HepG2 (cell line): ENCODE data around the gene DMXL2. TPM values are rescaled to one million over a fixed set of nuclear protein-coding genes. Genes with fewer than 3 reads are reported as not detected.

Experiments used
- ATAC-seq: fragments of 200-7000 bp; cut with Tn5 transposase; 3 replicates; pipeline ENCODE4 v1.9.1; 2020; ENCODE audit warnings: mild to moderate bottlenecking, moderate library complexity
- BruUV-seq: library from RNA; stranded (reverse); fragments of 400-500 nt; replicated peaks from 2 replicates; lab custom pipeline; 2021; lab: Mats Ljungman, UMichigan
- CTCF ChIA-PET: fragments of 300-600 bp; formaldehyde crosslinking; extraction: SDS; loops from one replicate; lab custom pipeline; 2021; ENCODE audit warnings: low total read pairs, inconsistent platforms, low intra/inter-chr PET ratio; lab: Yijun Ruan, JAX
- POLR2A ChIA-PET: fragments of 350-600 bp; sonication (Branson Sonifier 250); formaldehyde crosslinking; loops from one replicate; lab custom pipeline; 2020; ENCODE audit warnings: antibody characterized with exemption, inconsistent platforms; lab: Yijun Ruan, JAX
- DNase-seq: peaks from one replicate; pipeline ENCODE4 v3.0.0-alpha.2; 2015; ENCODE audit warnings: low spot score
- FAIRE-seq: peaks from 3 replicates; lab custom pipeline; 2011; peaks lifted over from hg19 to GRCh38; lab: Jason Lieb, UNC
- H2AFZ ChIP-seq: one replicate; pipeline ENCODE4 v1.6.1; 2011; ENCODE audit warnings: low read length, inconsistent platforms
- H3K27ac ChIP-seq: fragments of 300-600 bp; 3 replicates; pipeline ENCODE4 v1.8.0; 2011; ENCODE audit warnings: mixed run types, mild to moderate bottlenecking, mixed read lengths, low read length, inconsistent platforms; ENCODE audit not compliant: insufficient read depth; ENCODE audit errors: extremely low read length
- H3K27me3 ChIP-seq, 2 experiments: fragments of 200-600 bp in 1 of 2; 2 replicates in 1 of 2; 3 replicates in 1 of 2; pipeline versions ENCODE4 v1.6.0 to v1.8.0; 2011; ENCODE audit warnings: low read length in 2 of 2, mild to moderate bottlenecking in 2 of 2, moderate library complexity in 2 of 2, inconsistent platforms in 1 of 2; ENCODE audit not compliant: insufficient read depth in 2 of 2, control insufficient read depth in 1 of 2
- H3K36me3 ChIP-seq, 2 experiments: fragments of 200-600 bp in 1 of 2; replicated peaks in 1 of 2; 2 replicates in 1 of 2; 3 replicates in 1 of 2; pipeline versions ENCODE4 v1.5.1 to v1.8.0; 2011; ENCODE audit warnings: low read length in 2 of 2, inconsistent platforms in 1 of 2; ENCODE audit not compliant: insufficient read depth in 2 of 2, control insufficient read depth in 1 of 2
- H3K4me1 ChIP-seq: 2 replicates; pipeline ENCODE4 v1.5.1; 2012; ENCODE audit warnings: low read length, inconsistent platforms; ENCODE audit not compliant: insufficient read depth
- H3K4me2 ChIP-seq: 2 replicates; pipeline ENCODE4 v1.6.0; 2011; ENCODE audit warnings: low read depth, low read length, inconsistent platforms
- H3K4me3 ChIP-seq, 3 experiments: fragments of 200-600 bp in 1 of 3; sonication (generic), shearing (Covaris generic) in 1 of 3; replicated peaks in 1 of 3; 2 replicates each; pipeline ENCODE4 v1.5.1; 2011 to 2016; ENCODE audit warnings: low read length in 3 of 3, inconsistent platforms in 2 of 3, low read depth in 2 of 3, mild to moderate bottlenecking in 2 of 3, control low read depth in 1 of 3, mixed read lengths in 1 of 3; ENCODE audit not compliant: insufficient read depth in 1 of 3
- H3K79me2 ChIP-seq: one replicate; pipeline ENCODE4 v1.6.1; 2011; ENCODE audit warnings: low read length, inconsistent platforms; ENCODE audit not compliant: insufficient read depth
- H3K9ac ChIP-seq: 2 replicates; pipeline ENCODE4 v1.6.0; 2011; ENCODE audit warnings: mild to moderate bottlenecking, low read depth, low read length, inconsistent platforms; ENCODE audit not compliant: insufficient read depth
- H3K9me3 ChIP-seq: 2 replicates; pipeline ENCODE4 v1.5.1; 2012; ENCODE audit warnings: mild to moderate bottlenecking, low read length
- H4K20me1 ChIP-seq: 2 replicates; pipeline ENCODE4 v1.6.0; 2011; ENCODE audit warnings: inconsistent platforms, mild to moderate bottlenecking, low read length, moderate library complexity; ENCODE audit not compliant: insufficient read depth
- AKAP8 ChIP-seq: sonication (generic); formaldehyde crosslinking; IDR thresholded peaks from 2 replicates; pipeline ENCODE4 v1.5.1; 2020; ENCODE audit warnings: mild to moderate bottlenecking, missing genetic modification reagents
- DNMT1 ChIP-seq: sonication (generic); formaldehyde crosslinking; IDR thresholded peaks from 2 replicates; pipeline ENCODE4 v1.5.1; 2020; ENCODE audit warnings: mild to moderate bottlenecking, missing genetic modification reagents
- ESRRA ChIP-seq: sonication (generic); formaldehyde crosslinking; IDR thresholded peaks from 2 replicates; pipeline ENCODE4 v1.5.1; 2020; ENCODE audit warnings: mild to moderate bottlenecking, low read depth, missing genetic modification reagents
- MEF2D ChIP-seq: sonication (generic); formaldehyde crosslinking; IDR thresholded peaks from 2 replicates; pipeline ENCODE4 v1.5.1; 2020; ENCODE audit warnings: mild to moderate bottlenecking, missing genetic modification reagents
- SP140L ChIP-seq: sonication (generic); formaldehyde crosslinking; IDR thresholded peaks from 2 replicates; pipeline ENCODE4 v1.4.0; 2020; ENCODE audit warnings: missing genetic modification reagents, borderline replicate concordance
- ZNF292 ChIP-seq: sonication (generic); formaldehyde crosslinking; IDR thresholded peaks from 2 replicates; pipeline ENCODE4 v1.8.1; 2022; ENCODE audit warnings: mild to moderate bottlenecking, low read depth, missing genetic modification reagents, borderline replicate concordance
- ZNF33B ChIP-seq: sonication (generic); formaldehyde crosslinking; IDR thresholded peaks from 2 replicates; pipeline ENCODE4 v1.5.1; 2020; ENCODE audit warnings: mild to moderate bottlenecking, missing genetic modification reagents
- ZNF547 ChIP-seq: sonication (generic); formaldehyde crosslinking; IDR thresholded peaks from 2 replicates; pipeline ENCODE4 v1.5.1; 2020; ENCODE audit warnings: mild to moderate bottlenecking, missing genetic modification reagents
- ZNF569 ChIP-seq: sonication (generic); formaldehyde crosslinking; IDR thresholded peaks from 2 replicates; pipeline ENCODE4 v1.5.0; 2020; ENCODE audit warnings: mild to moderate bottlenecking, missing genetic modification reagents, moderate library complexity, borderline replicate concordance
- ZNF577 ChIP-seq: sonication (generic); formaldehyde crosslinking; IDR thresholded peaks from 2 replicates; pipeline ENCODE4 v1.4.0; 2020; ENCODE audit warnings: mild to moderate bottlenecking, low read depth, missing genetic modification reagents, borderline replicate concordance
- ZNF709 ChIP-seq: sonication (generic); formaldehyde crosslinking; IDR thresholded peaks from 2 replicates; pipeline ENCODE4 v1.5.0; 2020; ENCODE audit warnings: mild to moderate bottlenecking, missing genetic modification reagents
- ZNF790 ChIP-seq: sonication (generic); formaldehyde crosslinking; IDR thresholded peaks from 2 replicates; pipeline ENCODE4 v1.8.0; 2022; ENCODE audit warnings: missing genetic modification reagents, mild to moderate bottlenecking, borderline replicate concordance
- WGBS: methylation state at CpG from one replicate; pipeline ENCODE4 v1.1.6; 2017; ENCODE audit warnings: low lambda C conversion rate; 5-methylcytosine and 5-hydroxymethylcytosine counted together
- in situ Hi-C: cut with HindIII; loops from 2 replicates; pipeline ENCODE4 v1.10.0; 2017; ENCODE audit warnings: low pct_unique_long_range_greater_than_20kb; ENCODE audit not compliant: extremely low pct_ligation_motif_present
- intact Hi-C: fragments of 100-400 bp; cut with micrococcal nuclease; formaldehyde crosslinking; loops from one replicate; pipeline ENCODE4 v1.10.0; 2022; ENCODE audit not compliant: unreplicated experiment
- polyA plus RNA-seq, 8 experiments: library from polyadenylated mRNA; depleted of rRNA in 3 of 8; stranded (reverse) in 7 of 8; unstranded in 1 of 8; fragments of >200 nt; fragmentation: Illumina TruSeq in 4 of 8; extraction: Trizol in 4 of 8; gene quantifications; 2 replicates each; pipeline versions ENCODE4 v1.2.1 to v1.2.3, GENCODE V29; 2011 to 2016; ENCODE audit warnings: low read depth in 4 of 8, missing spikeins in 1 of 8, mixed read lengths in 1 of 8; ENCODE audit not compliant: insufficient read depth in 1 of 8
- total RNA-seq, 5 experiments: library from RNA; depleted of rRNA; stranded (reverse); fragments of >200 nt; fragmentation: Illumina TruSeq; extraction: Trizol; gene quantifications; 2 replicates each; pipeline ENCODE4 v1.2.3, GENCODE V29; 2016; ENCODE audit warnings: low read depth in 1 of 5
- TF ChIP-seq, protein P1 (sequence below): sonication (generic); formaldehyde crosslinking; IDR thresholded peaks from 2 replicates; pipeline ENCODE4 v1.4.0; 2020; ENCODE audit warnings: missing genetic modification reagents
- TF ChIP-seq, protein P2 (sequence below): sonication (generic); formaldehyde crosslinking; IDR thresholded peaks from 2 replicates; pipeline ENCODE4 v1.4.0; 2020; ENCODE audit warnings: missing genetic modification reagents; ENCODE audit errors: not compliant biosample characterization
- TF ChIP-seq, protein P3 (sequence below): sonication (generic); formaldehyde crosslinking; IDR thresholded peaks from 2 replicates; pipeline ENCODE4 v1.5.0; 2020; ENCODE audit warnings: mild to moderate bottlenecking, missing genetic modification reagents, moderate library complexity

Gene DMXL2
- total and polyA plus RNA-seq, 2 of the 13 experiments (the other 11 are each of a cell fraction or from before 2014, with no cell fraction given), result 11.6 to 15.3 TPM

DNA sequence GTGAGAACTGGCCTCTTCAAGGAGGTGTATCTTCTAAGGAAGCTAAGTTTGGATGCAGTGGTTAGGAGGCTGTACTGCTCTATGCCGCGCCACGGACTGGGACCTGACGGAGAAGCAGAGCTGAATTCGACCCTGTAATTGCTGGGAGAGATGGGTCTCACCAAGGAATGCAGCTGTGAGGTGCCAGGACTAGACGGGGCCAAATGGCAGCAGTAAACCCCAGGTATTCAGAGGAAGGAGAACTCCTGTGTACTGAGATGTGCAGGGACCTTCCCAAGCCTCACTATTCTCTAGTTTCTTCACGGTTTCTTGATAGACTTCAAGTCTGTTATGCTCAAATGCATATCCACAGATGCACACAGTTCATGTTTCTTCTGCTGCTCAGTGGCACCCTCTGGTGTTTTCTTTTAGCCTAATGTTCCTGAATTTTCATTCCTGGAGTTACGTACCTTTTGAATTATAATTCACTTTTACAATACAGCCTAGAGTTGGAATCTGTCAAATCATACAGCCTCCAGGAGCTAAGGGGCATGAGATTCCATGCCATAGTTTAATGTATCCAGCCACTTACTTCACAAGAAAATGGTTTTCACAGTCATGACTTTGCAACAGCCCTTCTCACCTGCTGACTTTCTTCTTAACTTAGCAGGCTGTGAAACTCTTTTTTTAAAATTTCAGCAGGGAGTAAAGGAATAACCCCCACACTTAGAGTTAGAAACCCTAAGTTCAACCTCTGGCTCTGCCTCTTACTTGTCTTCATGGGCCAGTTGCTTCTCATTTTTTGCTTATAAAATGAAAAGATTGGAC lies 219.3 kb downstream of the DMXL2 start:
- no peak overlapping the region for H3K4me2 ChIP-seq
- ATAC-seq (peak; percentile 66), FAIRE-seq (peak; percentile 82), DNase-seq (peak; percentile 15)
- H3K79me2 ChIP-seq, result no peaks in the 10 kb centered on the region
- in situ Hi-C loops (loop anchor here (5.0 kb wide), 1 partner anchor 241 kb away; no protein-coding TSS in a partner anchor), intact Hi-C loops (loop anchor here (2.0 kb wide), 2 partner anchors 96 to 122 kb away; no protein-coding TSS in a partner anchor)
- BruUV-seq, result no TSS peak
- no peaks in the 10 kb centered on the region for H3K36me3 ChIP-seq
- no peaks in the 10 kb centered on the region for H3K9me3 ChIP-seq
- no peaks in the 10 kb centered on the region for H4K20me1 ChIP-seq
- no peak overlapping the region for H3K27ac ChIP-seq
- no peak overlapping the region for H3K9ac ChIP-seq
- H3K4me3 ChIP-seq, result no peak overlapping the region
- H2AFZ ChIP-seq, result no peak overlapping the region
- ChIA-PET POLR2A (no interaction called here), CTCF (interaction anchor here (1.1 to 1.8 kb wide), 3 partner anchors 96 to 241 kb away, joined by 4 to 5 read pairs (median 4); no protein-coding TSS in a partner anchor)
- peaks cover 16% of the 10 kb centered on the region for H3K4me1 ChIP-seq
- peaks cover 0 to 15% of the 10 kb centered on the region in 2 experiments; a peak in 3 of 5 replicates for H3K27me3 ChIP-seq
- WGBS, result 35% methylated on average over 6 of the region's 8 CpGs
- TF ChIP-seq ZNF790 (CRISPR knock-in tag) (no peak), ZNF709 (CRISPR knock-in tag) (no peak), ZNF33B (CRISPR knock-in tag) (no peak), MEF2D (CRISPR knock-in tag) (no peak), SP140L (CRISPR knock-in tag) (no peak), ZNF569 (CRISPR knock-in tag) (no peak), DNMT1 (no peak), ZNF547 (CRISPR knock-in tag) (no peak), ZNF577 (CRISPR knock-in tag) (no peak), ZNF292 (CRISPR knock-in tag) (no peak), AKAP8 (CRISPR knock-in tag) (no peak), ESRRA (CRISPR knock-in tag) (no peak)
- TF ChIP-seq, protein P1, sequence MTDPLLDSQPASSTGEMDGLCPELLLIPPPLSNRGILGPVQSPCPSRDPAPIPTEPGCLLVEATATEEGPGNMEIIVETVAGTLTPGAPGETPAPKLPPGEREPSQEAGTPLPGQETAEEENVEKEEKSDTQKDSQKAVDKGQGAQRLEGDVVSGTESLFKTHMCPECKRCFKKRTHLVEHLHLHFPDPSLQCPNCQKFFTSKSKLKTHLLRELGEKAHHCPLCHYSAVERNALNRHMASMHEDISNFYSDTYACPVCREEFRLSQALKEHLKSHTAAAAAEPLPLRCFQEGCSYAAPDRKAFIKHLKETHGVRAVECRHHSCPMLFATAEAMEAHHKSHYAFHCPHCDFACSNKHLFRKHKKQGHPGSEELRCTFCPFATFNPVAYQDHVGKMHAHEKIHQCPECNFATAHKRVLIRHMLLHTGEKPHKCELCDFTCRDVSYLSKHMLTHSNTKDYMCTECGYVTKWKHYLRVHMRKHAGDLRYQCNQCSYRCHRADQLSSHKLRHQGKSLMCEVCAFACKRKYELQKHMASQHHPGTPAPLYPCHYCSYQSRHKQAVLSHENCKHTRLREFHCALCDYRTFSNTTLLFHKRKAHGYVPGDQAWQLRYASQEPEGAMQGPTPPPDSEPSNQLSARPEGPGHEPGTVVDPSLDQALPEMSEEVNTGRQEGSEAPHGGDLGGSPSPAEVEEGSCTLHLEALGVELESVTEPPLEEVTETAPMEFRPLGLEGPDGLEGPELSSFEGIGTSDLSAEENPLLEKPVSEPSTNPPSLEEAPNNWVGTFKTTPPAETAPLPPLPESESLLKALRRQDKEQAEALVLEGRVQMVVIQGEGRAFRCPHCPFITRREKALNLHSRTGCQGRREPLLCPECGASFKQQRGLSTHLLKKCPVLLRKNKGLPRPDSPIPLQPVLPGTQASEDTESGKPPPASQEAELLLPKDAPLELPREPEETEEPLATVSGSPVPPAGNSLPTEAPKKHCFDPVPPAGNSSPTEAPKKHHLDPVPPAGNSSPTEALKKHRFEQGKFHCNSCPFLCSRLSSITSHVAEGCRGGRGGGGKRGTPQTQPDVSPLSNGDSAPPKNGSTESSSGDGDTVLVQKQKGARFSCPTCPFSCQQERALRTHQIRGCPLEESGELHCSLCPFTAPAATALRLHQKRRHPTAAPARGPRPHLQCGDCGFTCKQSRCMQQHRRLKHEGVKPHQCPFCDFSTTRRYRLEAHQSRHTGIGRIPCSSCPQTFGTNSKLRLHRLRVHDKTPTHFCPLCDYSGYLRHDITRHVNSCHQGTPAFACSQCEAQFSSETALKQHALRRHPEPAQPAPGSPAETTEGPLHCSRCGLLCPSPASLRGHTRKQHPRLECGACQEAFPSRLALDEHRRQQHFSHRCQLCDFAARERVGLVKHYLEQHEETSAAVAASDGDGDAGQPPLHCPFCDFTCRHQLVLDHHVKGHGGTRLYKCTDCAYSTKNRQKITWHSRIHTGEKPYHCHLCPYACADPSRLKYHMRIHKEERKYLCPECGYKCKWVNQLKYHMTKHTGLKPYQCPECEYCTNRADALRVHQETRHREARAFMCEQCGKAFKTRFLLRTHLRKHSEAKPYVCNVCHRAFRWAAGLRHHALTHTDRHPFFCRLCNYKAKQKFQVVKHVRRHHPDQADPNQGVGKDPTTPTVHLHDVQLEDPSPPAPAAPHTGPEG (CRISPR knock-in tag), result no peak
- TF ChIP-seq, protein P2, sequence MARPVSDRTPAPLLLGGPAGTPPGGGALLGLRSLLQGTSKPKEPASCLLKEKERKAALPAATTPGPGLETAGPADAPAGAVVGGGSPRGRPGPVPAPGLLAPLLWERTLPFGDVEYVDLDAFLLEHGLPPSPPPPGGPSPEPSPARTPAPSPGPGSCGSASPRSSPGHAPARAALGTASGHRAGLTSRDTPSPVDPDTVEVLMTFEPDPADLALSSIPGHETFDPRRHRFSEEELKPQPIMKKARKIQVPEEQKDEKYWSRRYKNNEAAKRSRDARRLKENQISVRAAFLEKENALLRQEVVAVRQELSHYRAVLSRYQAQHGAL (CRISPR knock-in tag), result no peak
- TF ChIP-seq, protein P3, sequence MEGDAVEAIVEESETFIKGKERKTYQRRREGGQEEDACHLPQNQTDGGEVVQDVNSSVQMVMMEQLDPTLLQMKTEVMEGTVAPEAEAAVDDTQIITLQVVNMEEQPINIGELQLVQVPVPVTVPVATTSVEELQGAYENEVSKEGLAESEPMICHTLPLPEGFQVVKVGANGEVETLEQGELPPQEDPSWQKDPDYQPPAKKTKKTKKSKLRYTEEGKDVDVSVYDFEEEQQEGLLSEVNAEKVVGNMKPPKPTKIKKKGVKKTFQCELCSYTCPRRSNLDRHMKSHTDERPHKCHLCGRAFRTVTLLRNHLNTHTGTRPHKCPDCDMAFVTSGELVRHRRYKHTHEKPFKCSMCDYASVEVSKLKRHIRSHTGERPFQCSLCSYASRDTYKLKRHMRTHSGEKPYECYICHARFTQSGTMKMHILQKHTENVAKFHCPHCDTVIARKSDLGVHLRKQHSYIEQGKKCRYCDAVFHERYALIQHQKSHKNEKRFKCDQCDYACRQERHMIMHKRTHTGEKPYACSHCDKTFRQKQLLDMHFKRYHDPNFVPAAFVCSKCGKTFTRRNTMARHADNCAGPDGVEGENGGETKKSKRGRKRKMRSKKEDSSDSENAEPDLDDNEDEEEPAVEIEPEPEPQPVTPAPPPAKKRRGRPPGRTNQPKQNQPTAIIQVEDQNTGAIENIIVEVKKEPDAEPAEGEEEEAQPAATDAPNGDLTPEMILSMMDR (CRISPR knock-in tag), result peak; percentile 67
